Measurements from ENCODE around the gene MCEMP1.

MCEMP1 gene

DNA sequence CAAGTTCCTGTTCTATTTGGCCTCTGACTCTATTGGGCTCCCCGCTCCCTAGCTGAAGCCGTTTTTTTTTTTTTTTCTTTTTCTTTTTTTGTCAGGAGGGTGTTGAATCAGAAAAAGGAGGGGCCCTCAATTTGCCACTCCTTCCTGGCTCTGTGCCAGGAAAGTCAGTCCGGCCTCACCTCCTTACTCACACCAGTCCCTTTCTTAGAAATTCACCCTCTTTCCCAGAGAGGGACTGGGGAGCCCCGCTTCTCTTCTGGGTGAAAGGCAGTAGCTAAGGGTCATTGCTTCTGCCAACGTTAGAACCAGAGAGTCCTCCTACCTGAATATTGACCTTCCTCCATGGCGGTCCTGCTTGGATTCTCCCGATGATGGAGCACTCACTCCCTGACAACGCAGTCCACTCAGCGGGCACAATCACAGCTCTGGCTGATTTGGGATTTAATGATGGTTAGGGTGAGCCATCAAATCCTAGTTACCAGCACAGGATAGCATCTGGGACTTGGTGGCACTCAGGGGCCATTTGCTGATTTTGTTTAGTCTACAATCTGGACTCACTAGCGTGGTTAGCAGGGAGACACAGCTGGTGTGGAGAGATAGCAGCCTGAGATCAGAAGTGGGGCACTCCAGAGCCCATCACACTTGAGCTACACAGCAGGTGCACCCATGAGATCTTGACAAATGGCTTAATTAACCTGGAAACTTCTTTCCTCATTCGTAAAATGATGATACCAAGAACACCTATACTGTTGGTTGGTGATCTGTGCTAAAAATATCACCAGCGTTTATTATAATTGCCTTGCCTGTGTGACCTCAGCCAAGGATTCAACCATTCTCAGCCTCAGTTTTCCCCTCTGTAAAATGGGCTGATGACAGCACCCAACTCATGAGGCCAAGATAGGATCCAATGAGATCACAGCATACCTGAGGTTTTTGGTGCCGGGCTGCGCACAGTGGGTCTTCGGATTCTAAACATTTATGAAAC is 22.8 kb downstream of the MCEMP1 start:
- DNase-seq = no peak

DNA sequence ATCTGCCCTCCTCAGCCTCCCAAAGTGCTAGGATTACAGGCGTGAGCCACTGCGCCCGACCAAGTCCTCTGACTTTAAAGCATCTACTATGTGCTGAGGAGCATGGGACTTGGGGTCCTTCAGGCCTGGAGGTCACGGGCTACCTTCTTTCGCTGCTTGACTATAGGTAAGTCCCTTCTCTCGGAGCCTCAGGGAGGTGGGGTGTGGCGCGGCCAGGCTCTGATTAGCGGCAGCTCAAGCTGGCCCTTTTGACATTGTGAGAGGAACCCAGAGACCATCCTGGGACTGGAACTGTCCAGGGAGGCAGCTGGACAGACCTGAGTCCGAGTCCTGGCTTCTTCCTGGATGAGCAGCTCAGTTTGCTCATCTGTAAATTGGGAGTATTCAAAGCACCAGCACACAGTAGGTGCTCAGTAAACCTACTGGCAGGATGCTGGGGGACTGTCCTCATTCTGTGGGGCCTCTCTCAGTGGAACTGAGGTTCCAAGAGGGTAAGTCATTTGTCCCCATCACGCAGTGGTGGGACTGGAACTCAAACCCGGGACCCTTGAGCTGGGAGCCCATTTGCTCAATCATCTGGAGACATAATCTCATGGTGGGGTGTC is 24.3 kb downstream of the MCEMP1 start:
- no peak for DNase-seq

DNA sequence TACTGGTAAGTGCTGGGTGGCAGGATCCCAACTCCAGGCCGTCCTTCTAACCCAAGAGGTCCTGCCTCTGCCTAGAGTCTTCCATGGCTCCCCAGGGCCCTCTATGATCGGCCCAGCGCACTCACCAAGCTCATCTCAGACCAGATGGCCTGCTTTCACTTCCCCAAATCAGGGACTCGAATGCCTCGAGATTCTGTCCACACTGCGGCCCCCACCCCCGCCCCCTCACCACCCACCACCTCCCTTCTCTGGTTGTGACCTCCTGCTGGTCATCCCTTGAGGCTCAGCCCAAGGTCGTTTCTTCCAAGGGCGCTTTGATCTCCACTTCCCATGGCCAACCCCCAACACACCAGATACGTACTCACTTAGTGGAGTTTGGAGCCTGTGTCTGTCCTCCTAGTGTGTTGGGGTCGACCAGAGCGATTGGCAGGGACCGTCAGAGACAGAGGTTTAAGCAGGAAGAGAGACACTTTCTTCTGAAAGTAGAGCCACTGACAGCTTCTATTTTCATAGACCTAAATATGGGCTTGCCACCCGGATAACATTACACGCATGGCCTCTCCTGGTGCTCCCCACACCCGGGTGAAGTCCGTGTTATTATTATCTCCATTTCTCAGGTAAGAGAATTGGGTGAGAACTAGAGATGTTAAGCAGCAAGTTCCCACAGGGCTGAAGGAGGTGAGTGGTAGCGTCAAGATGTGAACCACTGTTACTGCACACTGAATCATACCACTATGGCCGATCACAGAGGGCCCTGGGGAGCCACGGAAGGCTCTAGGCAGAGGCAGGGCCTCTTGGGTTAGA is 25.0 kb downstream of the MCEMP1 start, which contains the start of gene FCER2:
TSS of gene FCER2 (minus strand) at position 478 of the 804 bp plus-strand sequence. CDS start 2,371 bp downstream, outside the sequence.
- DNase-seq = no peak

DNA sequence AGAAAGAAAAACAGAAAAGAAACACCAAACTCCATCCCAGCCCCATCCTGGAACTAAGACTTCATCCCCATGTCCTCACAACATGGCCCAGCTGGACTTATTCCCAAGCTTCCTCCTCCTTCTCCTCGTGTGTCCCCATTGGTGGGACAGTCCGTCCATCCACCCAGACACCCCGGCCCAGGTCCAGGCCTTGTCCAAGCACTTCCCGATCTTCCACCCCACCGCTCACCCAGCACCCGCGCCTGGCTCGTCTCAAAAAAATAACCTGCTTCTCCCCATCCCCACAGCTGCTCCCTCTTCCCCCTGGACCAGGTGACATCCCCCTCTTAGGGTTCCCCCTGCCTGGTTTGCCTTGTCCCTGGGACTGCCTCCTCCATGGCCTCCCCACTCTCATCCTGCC is 26.4 kb downstream of the MCEMP1 start:
- no peak for DNase-seq

DNA sequence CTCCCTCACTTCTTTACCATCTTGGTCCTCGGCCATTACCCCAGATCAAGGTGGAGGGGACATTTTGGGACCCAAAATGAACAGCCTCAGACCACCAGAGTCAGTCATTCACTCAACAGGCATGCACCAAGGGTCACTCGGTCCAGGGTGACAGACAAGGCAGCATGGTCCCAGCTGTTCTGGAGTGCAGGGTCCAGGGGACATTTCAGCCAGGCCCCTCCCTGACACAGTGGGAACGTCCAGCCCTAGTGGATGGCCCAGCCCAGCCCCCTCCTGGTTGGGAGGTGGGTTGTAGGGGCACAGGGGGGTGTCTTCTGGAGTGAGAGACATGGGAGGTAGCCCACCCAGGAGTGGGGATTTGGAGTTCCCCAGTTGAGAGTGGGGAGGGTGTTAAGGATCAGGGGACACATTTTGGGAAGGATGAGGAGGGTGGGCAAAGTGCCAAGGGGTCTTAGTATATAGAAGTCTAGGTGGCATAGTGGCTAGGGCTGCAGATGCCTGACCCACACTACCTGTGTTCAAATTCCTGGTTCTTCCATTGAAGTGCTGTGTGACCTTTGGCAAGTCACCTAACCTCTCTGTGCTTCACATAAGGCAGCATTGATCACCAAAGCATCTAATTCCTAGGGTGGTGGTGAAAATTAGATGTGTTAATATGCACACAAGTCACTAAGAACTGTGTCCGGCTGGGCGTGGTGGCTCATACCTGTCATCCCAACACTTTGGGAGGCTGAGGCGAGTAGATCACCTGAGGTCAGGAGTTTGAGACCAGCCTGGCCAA is 27.6 kb downstream of the MCEMP1 start:
- DNase-seq = no peak

DNA sequence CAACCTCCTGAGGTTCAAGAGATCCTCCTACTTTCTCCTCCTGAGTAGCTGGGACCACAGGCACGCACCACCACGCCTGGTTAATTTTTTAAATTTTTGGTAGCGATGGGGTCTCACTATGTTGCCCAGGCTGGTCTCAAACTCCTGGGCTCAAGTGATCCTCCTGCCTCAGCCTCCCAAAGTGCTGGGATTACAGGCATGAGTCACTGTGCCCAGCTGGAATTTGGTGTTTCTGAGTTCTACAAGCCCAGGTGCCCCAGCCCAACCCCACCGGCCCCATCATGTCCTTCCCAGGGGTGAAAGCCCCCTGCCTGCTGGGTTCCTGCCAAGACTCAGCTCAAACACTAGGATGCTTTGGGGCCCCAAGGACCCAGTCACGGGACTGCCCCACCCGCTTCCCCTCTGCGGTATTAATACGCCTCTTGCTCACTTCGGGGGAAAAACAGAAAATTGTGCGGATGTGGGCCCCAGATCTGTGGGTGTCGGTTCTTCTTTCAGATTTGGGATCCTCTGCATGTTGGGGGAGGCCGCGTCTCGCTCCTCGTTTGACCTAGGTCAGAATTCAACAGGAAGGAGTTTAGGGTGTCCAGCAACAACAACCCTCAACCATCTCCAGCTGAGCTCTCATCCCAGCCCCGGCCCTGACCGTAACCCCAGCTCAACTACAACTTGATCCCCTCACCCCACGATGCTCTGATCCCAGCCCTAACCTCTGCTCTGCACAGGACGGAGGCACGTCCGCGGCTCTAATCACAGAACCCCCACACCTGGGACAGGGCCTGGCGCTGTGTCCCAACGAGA is 28.7 kb downstream of the MCEMP1 start:
- no peak for DNase-seq

DNA sequence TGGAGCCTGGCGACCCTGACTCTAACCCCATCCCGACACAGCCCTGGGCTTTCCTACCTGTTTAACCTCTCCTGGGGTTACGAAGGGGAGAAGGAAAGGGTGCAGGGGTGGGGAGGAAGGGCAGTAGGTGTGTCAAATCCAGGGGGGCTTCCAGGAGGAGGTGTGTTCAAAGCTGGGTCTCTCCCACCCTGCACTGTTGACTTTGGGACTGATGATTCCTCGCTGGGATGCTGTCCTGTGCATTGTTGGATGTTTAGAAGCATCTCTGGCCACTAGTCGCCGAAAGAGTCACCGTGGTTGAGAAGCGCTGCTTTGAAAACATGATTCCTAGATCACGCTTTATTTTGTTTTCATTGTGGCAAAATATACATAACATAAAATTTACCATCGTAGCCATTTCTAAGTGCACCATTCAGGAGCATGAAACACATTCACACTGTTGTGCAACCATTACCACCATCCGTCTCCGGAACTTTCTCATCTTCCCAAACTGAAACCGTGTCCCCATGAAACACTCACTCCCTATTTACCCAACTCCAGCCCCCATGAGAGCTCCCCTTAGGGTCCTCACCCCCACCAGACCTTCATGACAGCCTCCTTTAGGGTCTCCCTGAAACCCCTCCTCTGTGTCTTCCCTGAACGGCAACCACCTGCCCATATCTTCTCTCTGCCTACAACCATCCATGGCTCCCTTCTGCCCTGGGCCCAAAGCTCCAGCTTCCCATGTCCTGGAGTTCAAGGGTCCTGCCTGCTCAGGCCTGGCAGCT is 29.5 kb downstream of the MCEMP1 start:
- DNase-seq = no peak

DNA sequence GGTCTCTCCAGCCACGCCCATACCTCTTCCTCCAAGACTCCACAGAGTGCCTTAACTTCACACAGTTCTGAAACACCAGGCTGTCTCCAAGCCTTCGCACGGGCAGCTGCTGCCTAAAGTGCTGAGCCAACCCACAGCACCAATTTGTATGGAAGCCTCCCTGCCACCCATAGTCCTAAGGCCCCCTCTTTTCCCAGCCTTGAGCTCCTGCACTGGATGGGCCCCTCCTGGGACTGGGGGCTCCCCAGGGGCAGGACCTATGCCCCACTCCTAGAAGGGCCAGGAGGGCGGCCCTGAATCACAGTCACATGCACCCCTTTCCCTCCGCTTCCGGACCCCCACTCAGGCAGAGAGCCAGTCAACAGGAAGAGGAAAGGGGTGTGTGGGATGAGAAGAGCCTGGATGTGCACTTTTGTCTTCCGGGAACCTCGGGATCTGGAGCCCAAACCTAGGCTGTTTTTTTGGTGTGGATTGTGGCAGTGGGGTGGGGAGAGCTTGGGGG is 30.1 kb downstream of the MCEMP1 start:
- no peak for DNase-seq

DNA sequence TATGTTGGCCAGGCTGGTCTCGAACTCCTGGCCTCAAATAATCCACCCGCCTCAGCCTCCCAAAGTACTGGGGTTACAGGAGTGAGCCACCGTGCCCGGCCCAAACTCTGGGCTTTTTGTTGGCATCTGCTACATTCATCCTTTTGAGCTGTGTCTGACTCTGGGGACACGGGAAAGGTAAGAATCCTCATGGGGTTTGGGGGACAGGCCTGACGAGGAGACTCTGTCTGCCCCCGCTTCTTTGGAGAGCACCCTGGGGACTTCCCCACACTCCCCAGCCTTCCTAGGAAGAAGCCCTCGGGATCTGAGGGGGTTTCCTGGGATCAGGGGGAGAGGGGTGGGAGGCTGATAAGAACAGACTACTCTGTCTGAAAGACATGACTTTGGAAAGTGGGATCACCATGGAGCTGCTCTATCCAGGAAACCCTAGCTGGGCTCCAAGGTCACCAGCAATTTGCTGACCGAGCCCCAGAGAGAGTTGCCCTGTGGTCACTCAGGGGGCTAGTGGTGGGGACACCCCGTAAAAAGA is 33.1 kb downstream of the MCEMP1 start:
- DNase-seq = no peak

DNA sequence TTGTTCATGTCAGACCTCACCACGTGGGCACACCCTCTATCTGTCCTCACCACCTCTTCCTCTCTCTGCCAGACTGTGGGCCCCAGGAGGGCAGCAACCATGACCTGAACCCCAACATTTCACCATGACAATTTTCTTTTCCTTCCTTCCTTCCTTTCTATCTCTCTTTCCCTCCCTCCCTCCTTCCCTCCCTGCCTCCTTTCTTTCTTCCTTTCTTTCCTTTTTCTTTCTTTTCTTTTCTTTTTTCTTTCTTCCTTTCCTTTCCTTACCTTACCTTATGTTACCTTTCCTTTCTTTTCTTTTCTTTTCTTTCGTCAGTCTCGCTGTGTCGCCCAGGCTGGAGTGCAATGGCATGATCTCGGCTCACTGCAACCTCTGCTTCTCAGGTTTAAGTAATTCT is 33.7 kb downstream of the MCEMP1 start:
- no peak for DNase-seq

DNA sequence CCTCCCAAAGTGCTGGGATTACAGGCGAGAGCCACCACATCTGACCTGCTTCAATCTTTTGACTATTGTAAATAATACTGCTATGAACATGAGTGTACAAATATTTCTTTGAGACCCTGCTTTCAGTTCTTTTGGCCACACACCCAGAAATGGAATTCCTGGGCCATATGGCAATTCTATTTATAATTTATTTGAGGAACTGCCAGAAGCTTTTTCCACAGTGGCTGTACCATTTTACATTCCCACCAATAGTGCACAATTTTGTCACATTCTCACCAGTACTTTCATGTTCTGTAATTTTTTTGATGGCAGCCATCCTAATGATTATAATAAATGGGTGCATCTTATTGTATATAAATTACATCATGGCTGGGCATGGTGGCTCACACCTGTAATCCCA is 38.8 kb downstream of the MCEMP1 start:
- no peak for DNase-seq

DNA sequence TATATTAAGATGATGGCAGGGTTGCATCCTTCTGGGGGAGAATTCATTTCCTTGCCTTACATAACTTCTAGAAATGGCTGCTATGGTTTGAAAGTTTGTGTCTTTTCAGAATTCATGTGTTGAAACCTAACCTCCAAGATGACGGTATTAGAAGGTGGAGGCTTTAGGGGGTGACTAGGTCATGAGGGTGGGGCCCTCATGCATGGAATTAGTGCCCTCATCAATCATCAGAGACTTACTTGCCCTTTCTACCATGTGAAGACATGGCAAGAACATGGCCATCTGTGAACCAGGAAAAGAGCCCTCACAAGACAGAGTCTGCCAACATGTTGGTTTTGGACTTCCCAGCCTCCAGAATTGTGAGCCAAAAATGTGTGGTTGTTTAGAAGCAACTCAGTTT is 39.9 kb downstream of the MCEMP1 start:
- DNase-seq = no peak

DNA sequence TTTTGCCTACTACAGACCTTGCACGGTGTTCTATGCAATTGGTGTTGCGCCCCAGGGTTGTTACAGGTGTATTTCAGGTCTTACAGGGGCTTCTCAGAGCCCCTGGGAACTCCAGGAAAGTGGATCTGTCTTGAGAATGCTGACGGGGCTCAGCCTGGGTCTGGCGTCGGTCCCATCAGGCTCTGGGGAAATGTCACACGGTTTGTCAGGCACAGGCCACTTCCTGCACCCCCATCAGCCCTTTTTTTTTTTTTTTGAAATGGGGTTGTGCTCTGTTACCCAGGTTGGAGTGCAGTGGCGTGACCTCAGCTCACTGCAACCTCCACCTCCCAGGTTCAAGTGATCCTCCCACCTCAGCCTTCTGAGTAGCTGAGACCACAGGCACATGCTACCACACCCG is 41.8 kb downstream of the MCEMP1 start:
- no peak for DNase-seq

DNA sequence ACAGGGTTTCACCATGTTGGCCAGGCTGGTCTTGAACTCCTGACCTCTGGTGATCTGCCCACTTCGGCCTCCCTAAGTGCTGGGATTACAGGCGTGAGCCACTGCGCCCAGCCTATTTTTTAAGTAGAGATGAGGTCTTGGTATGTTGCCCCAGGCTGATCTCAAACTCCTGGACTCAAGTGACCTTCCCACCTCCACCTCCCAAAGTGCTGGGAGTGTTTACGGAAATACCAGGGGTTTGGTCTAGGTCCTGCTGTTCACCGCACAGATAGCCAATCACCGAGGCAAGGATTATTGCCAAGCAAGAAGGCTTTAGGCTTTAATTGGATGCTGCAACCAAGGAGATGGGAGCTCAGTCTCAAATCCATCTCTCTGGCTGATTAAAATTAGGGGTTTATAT is 43.5 kb downstream of the MCEMP1 start:
- no peak for DNase-seq

DNA sequence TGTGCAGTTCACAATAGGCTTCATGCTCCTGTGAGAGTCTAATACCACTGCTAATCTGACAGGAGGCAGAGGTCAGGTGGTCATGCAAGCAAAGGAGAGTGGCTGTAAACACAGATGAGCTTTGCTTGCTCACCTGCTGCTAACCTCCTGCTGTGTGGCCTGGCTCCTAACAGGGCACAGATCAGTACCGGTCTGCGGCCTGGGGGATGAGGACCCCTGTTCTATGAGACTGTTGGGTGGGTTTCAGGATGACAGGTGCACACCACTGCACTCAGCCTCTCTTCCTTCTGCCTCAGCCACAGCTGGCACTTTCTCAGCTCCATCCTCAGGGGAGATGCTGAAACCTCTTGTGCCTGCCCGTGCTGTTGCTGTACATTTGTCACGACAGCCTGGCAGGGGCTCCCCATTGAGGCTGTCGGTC is 45.4 kb downstream of the MCEMP1 start:
- peak; percentile 2 for DNase-seq

DNA sequence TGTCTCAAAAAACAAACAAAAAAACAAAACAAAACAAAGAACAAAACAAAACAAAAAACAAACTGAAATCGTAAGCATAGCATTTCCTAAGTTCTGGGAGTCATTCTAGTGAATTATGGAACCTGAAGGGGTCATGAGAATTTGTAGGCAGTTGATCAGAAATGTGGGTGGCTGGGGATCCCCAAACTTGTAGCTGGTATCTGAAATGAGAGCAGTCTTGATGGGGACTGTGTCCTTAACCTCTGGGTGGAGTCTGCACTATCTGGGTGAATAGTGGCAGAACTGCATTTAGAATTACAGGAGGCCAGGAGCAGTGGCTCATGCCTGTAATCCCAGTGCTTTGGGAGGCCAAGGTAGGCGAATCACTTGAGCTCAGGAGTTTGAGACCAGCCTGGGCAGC is 48.9 kb downstream of the MCEMP1 start:
- no peak for DNase-seq

DNA sequence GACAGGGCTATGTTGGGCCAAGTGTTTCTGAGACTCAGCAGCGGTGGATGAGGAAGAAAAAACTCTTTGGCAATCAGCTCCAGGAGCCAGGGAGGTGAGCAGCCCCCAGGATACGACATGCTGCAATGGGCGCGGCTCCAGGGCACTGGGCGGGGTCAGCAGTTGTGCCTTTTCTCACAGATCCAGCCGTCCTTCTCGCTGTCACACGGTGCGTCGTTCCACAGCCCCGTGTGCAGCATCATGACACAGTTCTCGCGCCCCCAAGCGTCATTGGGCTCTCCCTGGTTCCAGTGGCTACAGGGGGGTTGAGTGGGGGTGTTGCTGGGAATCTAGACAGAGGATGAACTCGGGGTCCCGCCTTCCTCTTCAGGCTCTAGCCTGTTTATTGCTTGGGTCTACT is 52.3 kb downstream of the MCEMP1 start:
- DNase-seq = no peak
